ENCODE results near the gene HMBS.

GRCh38 chr11:119088406-119088805, 3.7 kb downstream of the HMBS start:
- TF ChIP-seq, protein P1, sequence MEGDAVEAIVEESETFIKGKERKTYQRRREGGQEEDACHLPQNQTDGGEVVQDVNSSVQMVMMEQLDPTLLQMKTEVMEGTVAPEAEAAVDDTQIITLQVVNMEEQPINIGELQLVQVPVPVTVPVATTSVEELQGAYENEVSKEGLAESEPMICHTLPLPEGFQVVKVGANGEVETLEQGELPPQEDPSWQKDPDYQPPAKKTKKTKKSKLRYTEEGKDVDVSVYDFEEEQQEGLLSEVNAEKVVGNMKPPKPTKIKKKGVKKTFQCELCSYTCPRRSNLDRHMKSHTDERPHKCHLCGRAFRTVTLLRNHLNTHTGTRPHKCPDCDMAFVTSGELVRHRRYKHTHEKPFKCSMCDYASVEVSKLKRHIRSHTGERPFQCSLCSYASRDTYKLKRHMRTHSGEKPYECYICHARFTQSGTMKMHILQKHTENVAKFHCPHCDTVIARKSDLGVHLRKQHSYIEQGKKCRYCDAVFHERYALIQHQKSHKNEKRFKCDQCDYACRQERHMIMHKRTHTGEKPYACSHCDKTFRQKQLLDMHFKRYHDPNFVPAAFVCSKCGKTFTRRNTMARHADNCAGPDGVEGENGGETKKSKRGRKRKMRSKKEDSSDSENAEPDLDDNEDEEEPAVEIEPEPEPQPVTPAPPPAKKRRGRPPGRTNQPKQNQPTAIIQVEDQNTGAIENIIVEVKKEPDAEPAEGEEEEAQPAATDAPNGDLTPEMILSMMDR (IDR thresholded peaks at IDR 0.05): no peak
- no peak for TF ChIP-seq POLR2A (IDR thresholded peaks at IDR 0.05)

Data from prostate gland (tissue), 2 donors.